KOPT-K1 (cell line): ENCODE results near the gene KCNQ1.

Source experiments
- H3K27ac ChIP-seq: fragments of 200-600 bp; sonication (generic); 2 replicates; pipeline ENCODE4 v1.5.1; 2016; ENCODE audit warnings: antibody characterized with exemption, mild to moderate bottlenecking, low read depth, low read length; ENCODE audit not compliant: poor library complexity, severe bottlenecking
- H3K36me3 ChIP-seq: fragments of 200-600 bp; sonication (generic); 2 replicates; pipeline ENCODE4 v1.5.1; 2017; ENCODE audit warnings: antibody characterized with exemption, mild to moderate bottlenecking, low read length, moderate library complexity; ENCODE audit not compliant: insufficient read depth
- H3K9me3 ChIP-seq: fragments of 200-600 bp; sonication (generic); 2 replicates; pipeline ENCODE4 v1.5.1; 2017; ENCODE audit warnings: antibody characterized with exemption, low read length, mild to moderate bottlenecking; ENCODE audit not compliant: insufficient read depth, poor library complexity, severe bottlenecking

The KCNQ1 gene

DNA sequence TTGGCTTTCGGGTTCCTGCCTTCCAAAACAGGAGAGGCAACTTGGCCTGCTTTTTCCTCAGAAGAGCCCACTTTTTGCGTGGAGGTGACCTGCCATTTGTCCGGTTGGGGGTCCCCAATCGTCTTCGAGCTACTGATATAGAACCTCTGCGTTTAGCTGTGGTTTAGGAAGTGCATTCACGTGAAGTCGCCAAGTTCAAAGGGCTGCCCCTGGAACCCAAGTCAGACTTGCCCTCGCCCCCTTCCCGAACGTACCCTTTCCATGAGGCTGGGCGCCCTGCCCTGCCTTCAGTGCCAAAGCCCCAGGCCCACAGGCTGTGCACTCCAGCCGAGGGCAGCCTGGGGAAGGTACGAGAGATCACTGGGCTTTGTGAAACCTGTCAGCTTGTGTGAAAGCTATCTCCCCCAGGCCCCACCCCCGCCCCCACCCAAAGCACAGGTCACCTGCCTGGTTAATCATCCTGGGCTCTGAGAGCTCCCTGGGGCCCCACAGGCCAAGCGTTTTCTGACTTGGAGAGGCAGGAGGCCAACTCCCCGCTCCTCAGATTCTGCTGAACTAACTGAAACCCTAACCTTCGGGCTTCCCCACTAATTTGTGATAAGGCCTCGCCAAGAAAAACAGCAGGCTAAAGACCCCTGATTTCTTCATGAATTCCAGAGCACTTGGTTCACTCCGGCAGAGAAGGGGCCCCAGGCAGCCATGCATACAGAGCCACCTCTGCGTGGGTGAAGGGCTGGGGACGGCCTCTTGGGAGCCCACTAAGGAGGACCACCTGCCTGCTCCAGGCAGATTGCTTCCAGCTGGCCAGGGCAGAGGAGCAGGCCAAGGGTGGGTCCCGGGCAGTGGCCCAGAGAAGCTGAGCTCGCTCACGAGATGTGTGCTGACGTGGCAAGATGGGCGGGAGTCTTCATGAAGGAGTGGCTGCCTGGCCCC, 280.8 kb downstream of the KCNQ1 start:
- no peak overlapping the region for H3K27ac ChIP-seq
- no peaks in the 10 kb centered on the region for H3K36me3 ChIP-seq

DNA sequence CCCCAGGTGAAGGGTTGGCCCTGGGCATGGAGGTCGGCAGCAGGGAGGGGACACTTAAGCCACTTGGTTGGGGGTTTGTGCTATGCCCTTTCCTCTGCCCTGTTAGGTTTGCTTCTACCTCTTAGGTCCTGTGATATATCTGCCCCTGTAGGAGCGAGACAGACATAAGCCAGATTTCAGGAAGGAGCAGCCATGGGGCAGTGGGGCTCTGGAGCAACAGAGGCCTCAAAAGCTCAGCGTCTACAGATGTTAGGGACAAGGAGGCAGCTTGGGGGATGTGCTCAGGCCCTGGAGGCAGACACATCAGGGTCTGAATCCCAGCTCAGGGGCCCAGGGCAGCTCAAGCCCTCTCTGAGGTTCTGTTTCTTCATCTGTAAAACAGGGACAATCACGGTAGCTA, 282.2 kb downstream of the KCNQ1 start:
- H3K36me3 ChIP-seq = no peaks in the 10 kb centered on the region
- no peaks in the 10 kb centered on the region for H3K9me3 ChIP-seq

More for the DNA sequence above, 280.8 kb downstream of the KCNQ1 start:
- no peaks in the 10 kb centered on the region for H3K9me3 ChIP-seq

DNA sequence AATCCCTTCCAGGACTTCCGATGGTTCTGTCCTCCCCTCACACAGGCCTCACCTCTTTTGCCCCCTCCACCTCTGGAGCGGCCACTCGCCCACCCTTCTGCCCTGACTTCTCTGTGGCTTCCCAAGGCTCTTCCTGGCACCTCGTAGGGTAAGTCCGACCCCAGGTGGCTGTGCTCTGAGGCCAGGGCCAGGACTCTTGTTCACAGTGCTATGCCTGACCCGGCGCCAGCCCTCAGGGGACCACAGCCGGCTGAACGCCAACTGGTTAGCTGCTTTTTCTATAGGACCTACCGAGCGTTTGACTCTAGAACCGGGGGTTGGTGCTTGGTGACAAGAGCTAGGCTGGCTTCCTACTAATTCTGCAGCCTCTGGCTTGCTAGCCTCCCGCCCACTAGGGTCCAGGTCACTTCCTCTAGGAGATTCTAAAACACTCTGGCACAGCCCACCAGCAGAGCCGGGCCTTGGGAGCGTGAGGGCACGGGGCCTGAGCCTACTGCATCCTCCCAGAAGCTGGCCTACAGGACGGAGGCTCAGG, 283.4 kb downstream of the KCNQ1 start:
- H3K27ac ChIP-seq = no peak overlapping the region
- H3K9me3 ChIP-seq = no peaks in the 10 kb centered on the region
- H3K36me3 ChIP-seq = no peaks in the 10 kb centered on the region

More for the DNA sequence above, 282.2 kb downstream of the KCNQ1 start:
- no peak overlapping the region for H3K27ac ChIP-seq

DNA sequence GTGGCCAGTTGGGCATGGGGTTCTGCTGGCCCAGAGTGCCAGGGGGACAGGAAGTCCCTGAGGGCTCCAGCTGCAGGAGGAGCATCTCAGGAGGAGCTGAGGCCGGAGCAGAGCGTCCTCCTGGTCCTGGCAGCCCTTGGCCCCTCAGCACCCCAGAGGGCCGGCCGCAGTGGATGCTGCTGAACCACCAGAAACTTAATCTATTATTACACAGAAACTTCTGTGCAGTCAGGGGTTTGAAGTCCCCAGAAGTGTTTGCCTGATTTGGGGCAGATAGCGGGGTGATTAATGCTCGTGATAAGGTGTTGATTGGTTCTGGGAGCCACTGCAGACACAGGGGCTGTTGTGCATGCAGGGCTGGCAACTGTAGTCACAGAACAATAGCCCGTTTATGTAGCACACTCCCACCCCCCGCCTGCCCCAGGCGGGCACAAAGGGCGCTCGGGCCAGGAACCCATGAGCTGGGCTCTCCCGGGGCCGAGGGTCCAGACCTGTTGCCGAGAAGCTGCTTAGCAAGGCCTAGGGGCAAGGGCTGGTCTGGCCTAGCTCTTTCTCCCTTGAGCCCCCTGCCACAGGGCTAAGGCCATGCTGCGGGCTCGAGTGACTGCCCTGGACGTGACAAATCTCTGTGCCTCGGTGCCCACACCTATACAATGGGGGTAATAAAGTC, 284.0 kb downstream of the KCNQ1 start:
- Histone ChIP-seq H3K27ac (no peak overlapping the region), H3K9me3 (no peaks in the 10 kb centered on the region), H3K36me3 (no peaks in the 10 kb centered on the region)

DNA sequence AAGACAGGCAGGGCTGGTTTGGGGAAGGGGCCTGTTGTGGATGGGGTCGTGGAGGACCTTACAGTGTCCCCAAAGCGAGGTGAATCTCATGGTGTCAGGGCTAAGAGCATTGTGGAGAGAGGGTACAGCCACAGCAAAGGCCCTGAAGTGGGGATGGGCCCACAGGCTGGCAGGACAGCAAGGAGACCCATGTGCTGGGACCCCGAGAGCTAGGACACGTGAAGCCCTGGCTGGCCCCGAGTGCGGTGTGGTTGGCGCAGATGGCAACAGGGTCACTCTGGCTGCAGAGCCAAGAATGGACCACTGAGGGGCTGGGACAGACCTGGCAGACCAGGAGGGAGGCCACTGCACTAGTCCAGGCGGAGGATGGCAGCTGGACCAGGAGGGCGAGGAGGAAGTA, 285.0 kb downstream of the KCNQ1 start:
- Histone ChIP-seq H3K36me3 (no peaks in the 10 kb centered on the region), H3K27ac (no peak overlapping the region), H3K9me3 (no peaks in the 10 kb centered on the region)

DNA sequence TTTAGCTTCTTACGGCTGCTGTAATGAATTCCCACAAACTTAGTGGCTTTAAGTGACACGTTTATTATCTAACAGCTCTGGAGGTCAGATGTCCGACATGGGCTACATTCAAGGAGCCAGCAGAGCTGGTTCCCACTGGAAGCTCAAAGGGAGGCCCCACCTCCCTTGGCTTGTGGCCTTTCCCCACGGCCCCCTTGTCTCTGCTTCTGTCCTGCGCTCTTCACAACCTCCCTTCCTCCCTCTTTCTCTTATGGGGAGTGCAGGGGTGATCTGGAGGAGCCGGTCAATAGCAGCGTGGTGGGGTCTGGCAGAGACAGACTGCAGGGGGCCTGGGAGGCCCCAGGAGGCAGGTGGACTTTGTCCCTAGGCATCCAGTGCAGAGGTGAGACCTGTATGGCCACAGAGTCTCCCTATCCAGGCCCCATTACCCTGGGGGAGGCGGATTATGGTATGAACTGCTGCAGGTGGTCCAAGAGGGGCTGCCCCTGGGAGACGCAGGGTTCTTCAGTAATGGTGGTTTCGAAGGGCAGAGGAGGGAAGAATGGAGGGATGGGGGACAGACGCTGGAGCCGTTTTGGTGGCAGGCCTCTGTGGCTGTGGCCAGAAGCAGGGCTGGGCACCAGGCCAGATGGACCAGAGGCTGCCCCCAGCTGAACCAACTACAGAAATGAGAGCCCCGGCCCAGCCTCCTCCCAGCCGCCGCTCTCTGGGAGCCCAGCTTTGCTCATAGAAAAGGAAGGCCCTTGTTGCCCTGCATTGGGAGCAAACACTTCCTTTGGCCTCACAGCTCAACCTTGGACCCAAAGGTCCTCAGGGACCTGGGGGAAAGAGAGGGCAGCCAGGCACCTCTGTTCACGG, 285.7 kb downstream of the KCNQ1 start:
- Histone ChIP-seq H3K9me3 (no peaks in the 10 kb centered on the region), H3K27ac (no peak overlapping the region), H3K36me3 (no peaks in the 10 kb centered on the region)

DNA sequence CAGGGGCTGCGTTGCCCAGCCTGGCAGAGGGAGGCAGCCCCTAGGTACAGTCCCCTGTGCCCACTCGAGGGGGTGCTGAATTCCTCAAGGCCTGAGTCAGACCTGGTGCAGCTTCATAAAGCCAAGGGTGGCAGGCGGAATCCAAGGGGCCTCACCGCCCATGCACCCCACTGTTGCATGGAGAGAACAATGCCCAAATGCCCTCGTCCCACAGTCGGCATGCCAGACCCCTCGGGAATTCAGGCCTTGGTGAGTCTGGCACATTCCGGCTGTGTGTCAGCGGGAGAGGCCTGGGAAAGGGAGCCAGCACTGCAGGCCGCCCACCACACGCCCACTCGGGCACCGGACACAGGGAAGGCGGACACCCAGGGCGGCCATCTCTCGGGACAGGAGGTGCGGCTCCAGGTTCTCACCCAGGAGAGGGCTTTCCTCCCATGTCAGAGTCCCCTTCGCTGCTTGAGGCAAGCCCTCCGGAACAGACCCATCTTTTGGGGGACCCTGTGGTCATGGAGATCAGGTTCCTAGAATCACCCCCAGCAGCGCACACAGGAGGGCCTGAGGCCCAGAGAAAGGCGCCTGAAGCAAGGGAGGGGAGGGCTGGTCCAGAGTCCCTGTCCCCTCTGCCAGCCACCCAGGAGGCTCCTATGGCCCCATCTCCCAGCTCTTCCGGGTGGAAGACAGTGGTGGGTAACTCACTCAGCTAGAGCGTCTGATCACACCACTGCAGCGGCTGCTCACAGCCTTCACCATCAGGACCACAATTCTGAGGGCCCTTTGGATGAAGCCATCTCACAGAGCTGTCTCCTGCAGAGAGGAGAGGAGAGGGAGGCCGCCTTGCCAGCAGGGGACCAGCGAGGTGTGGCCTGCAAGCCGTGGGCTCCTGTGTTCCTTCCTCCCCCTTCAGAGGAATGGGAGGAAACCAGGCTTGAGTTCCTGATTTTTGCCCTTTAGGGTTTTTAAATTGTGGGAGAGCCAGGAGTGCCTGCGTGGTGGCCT, 286.6 kb downstream of the KCNQ1 start:
- H3K9me3 ChIP-seq = no peaks in the 10 kb centered on the region
- H3K27ac ChIP-seq = no peak overlapping the region
- no peaks in the 10 kb centered on the region for H3K36me3 ChIP-seq

DNA sequence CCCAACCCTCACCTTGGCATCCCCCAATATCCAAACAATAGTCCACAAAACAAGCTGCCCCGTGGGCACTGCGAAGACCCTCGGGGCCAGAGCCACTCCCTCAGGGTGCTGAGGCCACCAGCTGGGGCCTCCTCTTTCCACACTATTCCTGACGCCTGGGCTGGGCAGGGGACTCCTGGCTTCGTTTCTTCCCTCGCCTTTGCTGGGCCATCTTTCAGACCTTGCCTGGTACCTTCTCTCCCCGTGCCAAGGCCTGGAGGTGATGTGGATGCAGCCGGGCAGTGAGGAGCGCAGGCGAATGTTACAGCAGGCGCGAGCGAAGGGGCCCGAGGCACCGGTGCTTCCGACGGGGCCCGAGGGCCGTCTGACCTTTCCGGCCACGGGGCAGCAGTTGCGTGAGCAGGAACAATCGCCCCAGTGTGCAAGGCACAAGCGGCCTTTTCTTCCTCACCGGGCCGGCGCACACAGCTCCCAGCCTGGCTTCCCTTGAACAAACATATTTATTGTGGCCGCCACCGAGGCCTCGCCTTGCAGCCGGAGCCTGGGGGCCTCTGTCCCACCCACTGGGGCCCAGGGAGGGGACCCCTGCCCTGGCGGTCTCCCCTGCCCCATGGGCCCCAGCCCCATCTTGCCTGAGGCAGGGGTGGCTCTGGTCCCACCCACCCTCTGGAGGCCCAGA, 287.6 kb downstream of the KCNQ1 start:
- H3K27ac ChIP-seq = no peak overlapping the region

DNA sequence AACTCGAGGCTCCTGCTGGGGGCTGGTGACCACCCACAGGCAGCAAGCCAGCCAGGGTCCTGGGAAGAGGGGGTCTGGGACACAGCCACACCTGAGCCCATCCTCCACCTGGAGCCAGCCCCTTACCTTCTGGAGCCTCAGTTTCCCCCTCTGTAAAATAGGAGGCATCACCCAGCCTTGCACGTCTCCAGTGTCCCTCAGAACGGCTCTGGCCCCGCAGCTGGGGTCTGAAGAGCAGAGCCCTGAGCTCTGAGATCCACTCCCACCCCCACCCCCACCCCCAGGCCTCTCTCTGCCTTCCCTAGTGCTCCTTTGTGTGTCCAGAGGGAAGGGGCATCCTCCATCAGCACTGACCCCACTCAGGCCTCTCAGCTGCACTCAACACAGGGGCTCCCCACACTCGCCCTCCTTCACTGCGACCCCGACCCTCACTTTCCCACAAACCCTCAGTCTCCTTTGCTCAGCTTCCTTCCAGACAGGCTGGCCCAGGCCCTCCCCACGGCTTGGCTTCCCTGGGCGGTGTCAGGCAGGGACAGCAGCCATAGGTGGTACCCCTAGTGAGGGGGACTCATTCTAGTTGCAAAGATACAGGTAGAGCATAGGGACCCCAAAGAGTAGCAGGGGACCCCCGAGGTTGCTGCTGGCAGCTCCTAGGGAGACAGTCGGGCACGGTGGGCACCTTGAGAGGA, 288.3 kb downstream of the KCNQ1 start:
- Histone ChIP-seq H3K27ac (no peak overlapping the region), H3K36me3 (no peaks in the 10 kb centered on the region), H3K9me3 (no peaks in the 10 kb centered on the region)

More for the DNA sequence above, 287.6 kb downstream of the KCNQ1 start:
- Histone ChIP-seq H3K36me3 (no peaks in the 10 kb centered on the region), H3K9me3 (no peaks in the 10 kb centered on the region)

DNA sequence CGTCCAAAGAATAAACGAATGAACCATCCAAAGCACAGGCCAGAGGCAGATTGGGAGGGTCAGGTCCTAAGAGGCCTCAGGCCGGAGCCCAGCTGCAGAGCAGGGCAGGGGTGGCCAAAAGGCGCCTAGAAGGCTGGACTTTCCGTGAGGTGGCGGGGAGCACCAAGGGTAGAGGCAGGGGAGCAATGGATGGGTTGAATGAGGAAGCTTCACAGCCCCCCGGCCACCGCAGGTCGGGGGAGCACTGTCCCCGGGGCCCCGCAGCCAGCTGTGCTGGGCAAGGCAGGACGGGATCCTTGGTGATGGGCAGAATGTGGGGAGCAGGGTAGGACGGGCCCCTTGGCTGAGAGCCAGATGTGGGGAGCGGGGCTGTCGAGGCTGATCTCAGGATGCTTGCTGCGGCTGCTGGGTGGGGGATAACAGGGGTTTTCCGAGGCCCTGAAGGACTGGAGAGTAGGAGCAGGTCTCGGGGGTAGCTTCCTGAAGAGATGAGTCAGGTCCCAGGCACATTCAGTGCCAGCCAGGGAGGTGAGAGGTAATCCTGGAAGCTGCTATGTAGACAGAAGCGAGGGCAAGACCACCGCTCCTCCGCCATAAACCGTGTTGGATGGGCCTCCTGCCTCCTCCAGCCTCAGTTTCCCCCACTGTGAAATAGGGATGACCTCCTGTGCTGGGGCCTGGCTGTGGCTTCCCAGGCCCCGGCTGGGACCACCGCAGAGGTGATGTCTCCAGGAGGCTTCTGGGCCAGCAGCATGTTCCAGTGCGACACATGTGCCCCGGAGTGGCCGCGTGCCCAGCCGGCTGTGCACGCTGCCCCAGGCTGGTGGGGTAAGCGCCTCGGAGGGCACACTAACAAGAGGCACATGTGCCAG, 289.6 kb downstream of the KCNQ1 start:
- no peaks in the 10 kb centered on the region for H3K9me3 ChIP-seq
- H3K27ac ChIP-seq = no peak overlapping the region
- H3K36me3 ChIP-seq = no peaks in the 10 kb centered on the region

DNA sequence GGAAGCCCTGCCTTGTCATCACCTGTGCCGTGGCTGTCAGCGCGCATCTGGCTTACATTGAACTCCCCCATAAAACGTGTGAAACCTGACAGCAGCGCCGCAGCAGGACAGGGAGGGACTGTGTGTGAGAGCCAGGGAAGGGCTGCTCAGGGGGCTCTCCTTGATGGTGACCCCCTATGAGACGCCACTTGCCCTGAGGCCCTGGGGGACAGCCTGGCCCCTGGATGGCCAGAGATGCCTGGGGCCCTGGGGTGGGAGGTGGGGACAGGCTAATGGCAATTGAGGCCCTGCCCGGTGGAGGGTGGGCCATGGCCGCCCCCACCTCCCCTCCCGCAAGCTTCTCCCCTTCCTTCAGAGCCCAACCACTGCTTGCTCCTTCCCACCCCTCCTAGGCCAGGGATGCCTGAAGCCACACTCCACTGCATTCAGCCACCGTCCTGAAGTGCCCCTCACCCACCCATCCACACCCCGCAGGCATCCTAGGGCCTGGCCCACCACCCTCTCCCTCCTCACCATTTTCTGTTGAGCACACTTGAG, 290.3 kb downstream of the KCNQ1 start:
- H3K36me3 ChIP-seq = no peaks in the 10 kb centered on the region
- no peak overlapping the region for H3K27ac ChIP-seq
- no peaks in the 10 kb centered on the region for H3K9me3 ChIP-seq

DNA sequence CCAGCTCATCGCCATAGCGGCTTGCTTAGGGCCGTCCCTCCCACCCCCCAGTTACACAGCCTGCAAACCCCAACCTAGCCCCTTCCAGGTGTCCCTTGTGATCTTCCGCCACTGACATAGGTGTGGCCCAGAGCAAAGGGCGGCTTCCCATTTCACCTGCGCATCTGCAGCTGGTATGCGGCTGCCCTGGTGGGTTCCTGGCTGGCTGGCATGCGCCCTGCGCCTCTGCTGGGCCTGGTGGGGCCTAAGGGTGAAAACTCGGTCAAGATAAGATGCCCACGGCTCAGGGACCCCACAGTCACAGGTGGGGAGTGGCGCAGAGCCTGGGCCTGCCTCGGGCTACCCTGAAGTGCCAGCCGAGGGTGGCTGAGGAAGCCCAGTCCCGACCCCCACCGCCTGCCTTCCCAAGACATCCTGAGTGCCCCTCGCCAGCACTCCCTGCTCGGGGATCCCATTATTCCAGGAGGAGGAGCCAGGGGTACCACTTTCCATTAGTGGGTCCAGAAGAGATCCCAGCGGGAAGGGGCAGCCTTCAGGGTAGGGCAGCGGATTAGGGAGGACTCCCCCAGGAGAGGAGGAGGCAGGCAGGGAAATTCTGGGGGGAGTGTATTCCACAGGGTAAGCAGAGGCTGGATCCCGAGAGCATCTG, 291.9 kb downstream of the KCNQ1 start:
- Histone ChIP-seq H3K36me3 (no peaks in the 10 kb centered on the region), H3K9me3 (no peaks in the 10 kb centered on the region), H3K27ac (no peak overlapping the region)
